SK-N-SH treated with all-trans-retinoic acid at 6 μM for 48 hours (cell line): ENCODE measurements around the gene LEMD3.

ENCODE experiments used
- ATAC-seq: fragments of 200-7000 bp; cut with Tn5 transposase; 3 replicates; pipeline ENCODE4 v1.9.1; 2020; ENCODE audit warnings: mild to moderate bottlenecking, moderate library complexity
- ESRRG ChIP-seq: fragments of 250-450 bp; sonication (Bioruptor Pico); IDR thresholded peaks from 2 replicates; pipeline ENCODE4 v1.6.1; 2021; ENCODE audit warnings: mild to moderate bottlenecking
- ISL1 ChIP-seq: fragments of 250-450 bp; sonication (Bioruptor Pico); IDR thresholded peaks from 2 replicates; pipeline ENCODE4 v2.1.2; 2022; ENCODE audit warnings: mild to moderate bottlenecking, moderate library complexity
- OSR1 ChIP-seq: fragments of 250-450 bp; sonication (Bioruptor Pico); IDR thresholded peaks from 2 replicates; pipeline ENCODE4 v1.8.0; 2022; ENCODE audit warnings: moderate library complexity, mild to moderate bottlenecking, inconsistent platforms
- POU6F1 ChIP-seq: fragments of 250-450 bp; sonication (Bioruptor Pico); IDR thresholded peaks from 2 replicates; pipeline ENCODE4 v1.8.0; 2021; ENCODE audit warnings: low read depth, mild to moderate bottlenecking, moderate library complexity, borderline replicate concordance
- PPARA ChIP-seq: fragments of 250-450 bp; sonication (Bioruptor Pico); IDR thresholded peaks from 2 replicates; pipeline ENCODE4 v1.5.0; 2020; ENCODE audit warnings: mild to moderate bottlenecking, borderline replicate concordance
- RARB ChIP-seq: fragments of 250-450 bp; sonication (Bioruptor Pico); IDR thresholded peaks from 2 replicates; pipeline ENCODE4 v1.8.0; 2021; ENCODE audit warnings: mild to moderate bottlenecking, moderate library complexity
- ZFP3 ChIP-seq: fragments of 250-450 bp; sonication (Bioruptor Pico); IDR thresholded peaks from 2 replicates; pipeline ENCODE4 v1.5.0; 2020; ENCODE audit warnings: mild to moderate bottlenecking, moderate library complexity
- ZFP30 ChIP-seq: fragments of 450-650 bp; formaldehyde crosslinking; IDR thresholded peaks from 2 replicates; pipeline ENCODE4 v1.5.0; 2022; ENCODE audit warnings: mild to moderate bottlenecking, moderate library complexity

The LEMD3 gene

DNA sequence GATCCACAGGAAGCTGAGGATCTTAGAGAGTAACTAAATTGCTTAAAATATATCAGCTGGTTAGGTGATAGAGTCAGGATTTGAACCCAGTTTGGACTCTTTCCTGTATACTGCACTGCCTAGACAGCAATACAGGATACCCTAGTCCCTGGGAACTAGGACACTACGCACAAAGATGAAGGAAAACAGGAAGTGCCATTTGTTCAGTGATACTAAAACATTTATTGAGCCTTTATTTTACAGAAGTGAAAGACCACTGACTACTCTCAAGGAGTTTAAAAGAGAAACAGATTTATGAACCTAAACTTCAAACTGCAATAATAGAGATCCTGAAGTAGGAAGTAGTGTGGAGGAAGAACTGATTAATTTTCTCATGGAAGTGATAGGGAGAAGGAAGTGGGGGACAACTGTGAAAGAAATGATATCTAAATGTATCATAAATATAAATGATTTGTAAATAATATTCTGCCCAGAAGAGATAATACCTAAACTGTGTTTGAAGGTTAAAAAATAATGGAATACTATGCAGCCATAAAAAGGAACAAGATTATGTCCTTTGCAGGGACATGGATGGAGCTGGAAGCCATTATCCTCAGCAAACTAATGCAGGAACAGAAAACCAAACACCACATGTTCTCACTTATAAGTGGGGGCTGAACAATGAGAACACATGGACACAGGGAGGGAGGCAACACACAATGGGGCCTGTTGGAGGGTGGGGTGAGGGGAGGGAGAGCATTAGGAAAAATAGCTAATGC, 127.3 kb downstream of the LEMD3 start:
- TF ChIP-seq ZFP3 (no peak), PPARA (CRISPR knock-in tag) (no peak), ESRRG (CRISPR knock-in tag) (no peak), RARB (CRISPR knock-in tag) (no peak), ZFP30 (CRISPR knock-in tag) (no peak), POU6F1 (CRISPR knock-in tag) (no peak), OSR1 (CRISPR knock-in tag) (no peak), ISL1 (CRISPR knock-in tag) (no peak)
- no peak for ATAC-seq
